Pulmonary artery endothelial cell (primary cell): ENCODE data around the gene MEGF10. TPM values are rescaled to one million over a fixed set of nuclear protein-coding genes. Genes with fewer than 3 reads are reported as not detected.
"Not testable (repeated sequence)": the region's sequence is repeated elsewhere in the genome, so short reads cannot be mapped to it uniquely, and the experiment has no call there.

Experiments used
- DNase-seq: peaks from one replicate; pipeline ENCODE4 v3.0.0-alpha.2; 2011; ENCODE audit warnings: low read depth, low spot score
- total RNA-seq: library from RNA; depleted of rRNA; stranded (reverse); fragments of >200 nt; gene quantifications from 2 replicates; pipeline ENCODE4 v1.2.3, GENCODE V29; 2014

The MEGF10 gene
- total RNA-seq, 1 donor from 2014 or later, result 0.92 TPM

GRCh38 chr5:127297348-127298035, 6.9 kb downstream of the MEGF10 start:
- no peak for DNase-seq

DNA sequence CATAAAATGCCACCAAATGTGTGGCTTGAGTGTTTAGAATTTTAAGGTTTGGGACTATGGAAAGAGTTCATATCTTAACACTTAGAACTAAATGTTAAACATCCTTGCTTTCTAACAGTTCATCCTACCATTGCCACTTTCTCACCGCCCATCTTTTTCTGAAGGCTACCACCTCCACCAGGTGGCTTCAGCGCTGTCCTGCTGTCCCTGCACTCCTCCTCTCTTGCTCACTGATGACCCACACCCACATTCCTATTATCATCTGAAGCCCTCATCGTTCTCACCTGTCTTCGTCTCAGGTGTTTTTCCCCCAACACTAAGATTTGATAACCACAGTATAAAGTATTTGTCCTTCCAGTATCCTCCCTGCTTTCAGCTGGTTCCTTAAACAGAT, 7.4 kb downstream of the MEGF10 start:
- DNase-seq, result no peak

GRCh38 chr5:127298656-127299055, 8.1 kb downstream of the MEGF10 start:
- no peak for DNase-seq

GRCh38 chr5:127299678-127300077, 9.1 kb downstream of the MEGF10 start:
- no peak for DNase-seq

DNA sequence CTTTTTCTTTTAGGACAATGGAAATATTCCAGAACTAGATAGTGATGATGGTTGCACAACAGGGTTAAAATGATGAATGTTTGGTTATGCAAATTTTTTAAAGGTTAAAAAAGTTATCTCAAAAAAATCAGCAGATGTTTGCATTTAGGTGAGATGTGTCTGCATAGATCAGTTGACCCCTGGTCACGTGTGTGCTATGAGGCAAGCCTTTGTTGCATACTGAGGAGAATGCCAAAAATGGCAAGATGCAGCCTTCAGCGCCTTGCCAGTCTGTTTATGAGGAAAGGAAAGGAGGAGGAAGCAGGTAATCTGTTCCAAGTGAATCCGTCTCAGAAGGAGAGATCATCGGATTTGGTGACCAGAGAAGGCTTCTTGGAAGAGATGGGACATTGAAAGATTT, 11.9 kb downstream of the MEGF10 start:
- DNase-seq, result no peak

GRCh38 chr5:127303404-127303803, 12.8 kb downstream of the MEGF10 start:
- no peak for DNase-seq

GRCh38 chr5:127305493-127305892, 14.9 kb downstream of the MEGF10 start:
- DNase-seq, result no peak

DNA sequence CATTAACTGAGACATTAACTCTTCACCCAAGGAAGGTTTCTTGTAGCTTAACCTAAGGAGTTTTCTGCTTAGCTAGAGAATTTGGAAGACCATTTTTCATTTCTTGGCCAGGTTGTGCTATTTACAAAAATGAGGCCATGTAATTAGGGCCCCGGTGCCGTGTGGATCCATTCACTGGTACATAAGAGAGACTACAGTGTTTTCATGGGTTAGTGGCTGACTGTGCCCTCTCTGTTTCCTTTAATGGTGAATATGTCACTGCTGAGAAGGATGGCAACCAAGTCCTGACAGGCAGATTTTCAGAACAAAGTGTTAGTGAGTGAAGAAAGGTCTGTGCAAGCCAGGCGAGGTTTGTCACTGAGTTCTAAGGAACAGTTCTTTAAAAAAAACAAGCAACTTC, 15.4 kb downstream of the MEGF10 start:
- DNase-seq, result no peak

- no peak for DNase-seq
Measured at GRCh38 chr5:127306647-127307046, 16.1 kb downstream of the MEGF10 start.

DNA sequence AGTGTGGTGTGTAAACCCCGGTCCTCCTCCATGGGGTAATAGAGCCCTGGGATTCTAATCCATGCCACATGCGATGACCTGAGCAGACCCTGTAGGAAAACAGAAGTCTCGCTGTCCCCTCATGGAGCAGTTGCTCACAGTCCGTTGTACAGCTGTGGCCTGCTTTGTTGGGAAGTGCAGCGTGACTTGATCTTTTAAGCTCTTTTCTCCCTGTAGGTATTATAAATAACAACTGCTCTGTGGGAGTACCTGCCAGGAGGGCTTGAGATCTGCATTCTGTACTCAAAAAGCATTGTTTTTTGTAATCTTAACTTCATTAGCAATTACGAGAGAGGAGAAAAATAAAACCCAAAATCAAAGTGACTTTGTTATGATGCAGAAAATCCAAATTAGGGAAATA, 17.3 kb downstream of the MEGF10 start:
- DNase-seq, result no peak

DNA sequence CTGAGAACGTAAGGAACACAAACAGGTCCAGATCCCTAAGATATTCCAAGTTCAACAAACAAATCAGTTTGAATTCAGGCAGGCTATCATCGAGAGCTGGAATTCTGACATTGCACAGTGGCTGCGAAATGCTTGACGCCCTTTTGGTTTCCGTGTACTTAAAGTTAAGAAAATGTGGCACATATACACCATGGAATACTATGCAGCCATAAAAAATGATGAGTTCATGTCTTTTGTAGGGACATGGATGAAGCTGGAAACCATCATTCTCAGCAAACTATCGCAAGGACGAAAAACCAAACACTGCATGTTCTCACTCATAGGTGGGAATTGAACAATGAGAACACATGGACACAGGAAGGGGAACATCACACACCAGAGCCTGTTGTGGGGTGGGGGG, 17.7 kb downstream of the MEGF10 start:
- DNase-seq, result not testable (repeated sequence)

GRCh38 chr5:127308945-127309344, 18.3 kb downstream of the MEGF10 start:
- no peak for DNase-seq

GRCh38 chr5:127311349-127311748, 20.8 kb downstream of the MEGF10 start:
- DNase-seq, result no peak

GRCh38 chr5:127311781-127312525, 21.4 kb downstream of the MEGF10 start:
- no peak for DNase-seq

- no peak for DNase-seq
Measured at GRCh38 chr5:127313379-127313778, 22.8 kb downstream of the MEGF10 start.

- no peak for DNase-seq
Measured at GRCh38 chr5:127313847-127314473, 23.4 kb downstream of the MEGF10 start.

- DNase-seq, result no peak
Measured at GRCh38 chr5:127316011-127316410, 25.4 kb downstream of the MEGF10 start.

GRCh38 chr5:127317385-127317784, 26.8 kb downstream of the MEGF10 start:
- not testable (repeated sequence) for DNase-seq

- DNase-seq, result no peak
Measured at GRCh38 chr5:127320032-127320965, 29.7 kb downstream of the MEGF10 start.

DNA sequence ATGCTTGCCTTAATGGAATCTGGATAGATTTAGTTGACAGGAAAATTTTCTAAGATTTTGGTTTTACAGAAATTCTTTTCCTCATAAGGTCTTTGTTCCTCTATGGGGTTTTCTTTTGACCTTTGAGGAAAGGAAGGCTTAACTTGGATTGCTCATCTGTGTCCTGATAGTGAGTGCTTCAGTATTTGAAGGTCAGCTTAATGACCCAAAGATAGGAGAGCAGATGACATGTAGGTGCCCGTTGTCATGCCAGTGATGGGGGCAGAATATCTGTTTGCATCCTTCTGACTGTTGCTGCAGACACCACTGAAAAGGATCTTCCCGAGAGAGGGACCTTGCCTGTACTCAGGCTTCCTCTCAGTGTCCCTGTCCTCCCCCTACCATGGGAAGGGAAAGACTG, 30.9 kb downstream of the MEGF10 start:
- DNase-seq, result no peak

GRCh38 chr5:127322403-127322802, 31.8 kb downstream of the MEGF10 start:
- DNase-seq, result no peak
